GM12878 (cell line): ENCODE measurements around the gene POMC. TPM values are rescaled to one million over a fixed set of nuclear protein-coding genes. Genes with fewer than 3 reads are reported as not detected.
A peak's percentile ranks its signal among the peaks of the same experiment; 100 is the strongest.

ENCODE experiments used
- ATAC-seq: fragments of 200-7000 bp; cut with Tn5 transposase; 3 replicates; pipeline ENCODE4 v1.9.1; 2020; ENCODE audit warnings: mild to moderate bottlenecking, moderate library complexity
- BruUV-seq: library from RNA; stranded (reverse); fragments of 400-500 nt; replicated peaks from 2 replicates; lab custom pipeline; 2021; lab: Mats Ljungman, UMichigan
- CTCF ChIA-PET: fragments of 300-600 bp; sonication (Branson Sonifier 250); formaldehyde crosslinking; extraction: SDS; loops from one replicate; lab custom pipeline; 2021; ENCODE audit warnings: inconsistent platforms; lab: Yijun Ruan, JAX
- POLR2A ChIA-PET: fragments of 350-600 bp; formaldehyde crosslinking; extraction: SDS; loops from one replicate; lab custom pipeline; 2021; ENCODE audit warnings: inconsistent platforms; lab: Charles Lee
- RAD21 ChIA-PET: fragments of 300-600 bp; sonication (Branson Sonifier 250); formaldehyde crosslinking; loops from one replicate; lab custom pipeline; 2023; ENCODE audit warnings: antibody characterized with exemption; ENCODE audit not compliant: unreplicated experiment; lab: Charles Lee
- SMC1A ChIA-PET: fragments of 300-600 bp; sonication (Branson Sonifier 250); formaldehyde crosslinking; loops from one replicate; lab custom pipeline; 2023; ENCODE audit not compliant: unreplicated experiment, uncharacterized antibody; lab: Charles Lee
- DNase-seq: peaks from one replicate; pipeline ENCODE4 v3.0.0-alpha.2; 2011; ENCODE audit warnings: low read depth, low spot score
- FAIRE-seq: peaks from 3 replicates; lab custom pipeline; 2011; peaks lifted over from hg19 to GRCh38; lab: Jason Lieb, UNC
- H2AFZ ChIP-seq: 2 replicates; pipeline ENCODE4 v1.6.0; 2011; ENCODE audit warnings: low read depth, low read length, control low read depth; ENCODE audit not compliant: control insufficient read depth
- H3K27ac ChIP-seq: 2 replicates; pipeline ENCODE4 v1.5.1; 2011; ENCODE audit warnings: control low read depth; ENCODE audit not compliant: control insufficient read depth, insufficient read depth
- H3K27me3 ChIP-seq, 2 experiments: replicated peaks in 1 of 2; 2 replicates each; pipeline versions ENCODE4 v1.6.0 to v1.6.1; 2011; ENCODE audit warnings: low read length in 1 of 2; ENCODE audit not compliant: control insufficient read depth in 2 of 2, insufficient read depth in 2 of 2
- H3K36me3 ChIP-seq, 2 experiments: 2 replicates each; pipeline ENCODE4 v1.5.1; 2011; ENCODE audit warnings: low read length in 1 of 2; ENCODE audit not compliant: control insufficient read depth in 2 of 2, insufficient read depth in 2 of 2
- H3K4me1 ChIP-seq: 2 replicates; pipeline ENCODE4 v1.6.1; 2011; ENCODE audit warnings: mild to moderate bottlenecking, low read length, moderate library complexity, mixed read lengths; ENCODE audit not compliant: control insufficient read depth, insufficient read depth
- H3K4me2 ChIP-seq: 2 replicates; pipeline ENCODE4 v1.6.0; 2011; ENCODE audit warnings: control low read depth; ENCODE audit not compliant: control insufficient read depth, insufficient read depth
- H3K4me3 ChIP-seq: fragments of 200-600 bp; sonication (generic); 2 replicates; pipeline ENCODE4 v1.5.1; 2016
- H3K79me2 ChIP-seq: 2 replicates; pipeline ENCODE4 v1.6.0; 2011; ENCODE audit warnings: low read length; ENCODE audit not compliant: control insufficient read depth, insufficient read depth
- H3K9ac ChIP-seq: 2 replicates; pipeline ENCODE4 v1.8.0; 2011; ENCODE audit warnings: low read length, control low read depth, mixed read lengths; ENCODE audit not compliant: control insufficient read depth, insufficient read depth
- H3K9me3 ChIP-seq: replicated peaks from 3 replicates; pipeline ENCODE4 v1.5.1; 2011; ENCODE audit warnings: mild to moderate bottlenecking, low read length; ENCODE audit not compliant: control insufficient read depth, insufficient read depth
- H4K20me1 ChIP-seq: 2 replicates; pipeline ENCODE4 v1.6.0; 2011; ENCODE audit not compliant: control insufficient read depth, insufficient read depth
- BCL11A ChIP-seq: IDR thresholded peaks from 2 replicates; pipeline ENCODE4 v1.6.1; 2011; ENCODE audit warnings: low read depth, low read length
- CBX5 ChIP-seq: sonication (generic); IDR thresholded peaks from 2 replicates; pipeline ENCODE4 v1.6.1; 2016; ENCODE audit warnings: low read depth, moderate library complexity, mild to moderate bottlenecking, inconsistent platforms
- CEBPB ChIP-seq, 2 experiments: fragments of 150-350 bp in 1 of 2; IDR thresholded peaks; 2 replicates each; pipeline ENCODE4 v1.6.1; 2012 to 2014; ENCODE audit warnings: low read depth in 2 of 2, low read length in 2 of 2, borderline replicate concordance in 1 of 2, inconsistent platforms in 1 of 2
- CREB1 ChIP-seq: IDR thresholded peaks from 2 replicates; pipeline ENCODE4 v1.6.1; 2012; ENCODE audit warnings: low read depth, mild to moderate bottlenecking, inconsistent platforms
- E2F4 ChIP-seq: IDR thresholded peaks from 2 replicates; pipeline ENCODE4 v1.6.1; 2012; ENCODE audit warnings: low read depth, low read length, improper control_type of control experiment
- LARP7 ChIP-seq: fragments of 450-650 bp; IDR thresholded peaks from 2 replicates; pipeline ENCODE4 v1.6.1; 2017; ENCODE audit warnings: mild to moderate bottlenecking
- MYC ChIP-seq: IDR thresholded peaks from 2 replicates; pipeline ENCODE4 v1.6.1; 2011; ENCODE audit warnings: mild to moderate bottlenecking, low read length, moderate library complexity, inconsistent platforms; ENCODE audit not compliant: insufficient read depth, insufficient replicate concordance, insufficient read length, severe bottlenecking
- NR2C1 ChIP-seq: fragments of 450-650 bp; IDR thresholded peaks from 2 replicates; pipeline ENCODE4 v1.6.1; 2017; ENCODE audit warnings: antibody characterized with exemption, mild to moderate bottlenecking, moderate library complexity
- NR2C2 ChIP-seq: IDR thresholded peaks from 2 replicates; pipeline ENCODE4 v1.6.1; 2011; ENCODE audit warnings: borderline replicate concordance, low read depth; ENCODE audit not compliant: control insufficient read depth, insufficient read length
- NR2F1 ChIP-seq: fragments of 450-650 bp; conservative IDR thresholded peaks from 2 replicates; pipeline ENCODE4 v1.6.1; 2017; ENCODE audit warnings: mild to moderate bottlenecking
- RUNX3 ChIP-seq: IDR thresholded peaks from 2 replicates; pipeline ENCODE4 v1.6.1; 2012; ENCODE audit warnings: low read length, inconsistent platforms
- SPI1 ChIP-seq: IDR thresholded peaks from 2 replicates; pipeline ENCODE4 v1.6.1; 2011; ENCODE audit warnings: low read depth, mild to moderate bottlenecking, low read length, moderate library complexity, borderline replicate concordance; ENCODE audit not compliant: insufficient read depth
- WGBS: methylation state at CpG from one replicate; pipeline ENCODE4 v1.1.6; 2016; ENCODE audit warnings: low lambda C conversion rate; ENCODE audit not compliant: insufficient replicate concordance, insufficient coverage; ENCODE audit errors: missing lambda C conversion rate; 5-methylcytosine and 5-hydroxymethylcytosine counted together
- in situ Hi-C: fragments of 300-500 bp; cut with MboI; formaldehyde crosslinking; loops from 9 replicates; pipeline ENCODE4 v1.14.3; 2018; ENCODE audit warnings: mixed read lengths
- intact Hi-C: fragments of 100-400 bp; cut with micrococcal nuclease; formaldehyde crosslinking; loops from one replicate; pipeline ENCODE4 v1.14.2; 2022; ENCODE audit not compliant: unreplicated experiment
- polyA plus RNA-seq, 11 experiments: library from polyadenylated mRNA; depleted of rRNA in 4 of 11; unstranded in 6 of 11; stranded (reverse) in 5 of 11; fragments of >200 nt; fragmentation: Nextera tagmentation in 4 of 11; fragmentation: Illumina TruSeq in 1 of 11; extraction: Ambion mirVana in 4 of 11; extraction: Trizol in 1 of 11; gene quantifications; 1 replicate in 1 of 11; 2 replicates in 10 of 11; pipeline versions ENCODE4 v1.2.1 to v1.2.3, GENCODE V29; 2011 to 2016; ENCODE audit warnings: inconsistent platforms in 2 of 11, missing spikeins in 2 of 11, low read depth in 1 of 11
- total RNA-seq, 4 experiments: library from RNA; depleted of rRNA in 3 of 4; stranded (reverse); fragments of >200 nt in 3 of 4; fragmentation: Illumina TruSeq in 1 of 4; extraction: Trizol in 1 of 4; gene quantifications; 2 replicates each; pipeline versions ENCODE4 v1.2.1 to v1.2.3, GENCODE V29; 2013 to 2021

The POMC gene
- total and polyA plus RNA-seq, 10 of the 15 experiments (the other 5 are each of a cell fraction or from before 2014, with no cell fraction given) = 0.05 to 14.7 (median 6.8) TPM; not detected in 1

GRCh38 chr2:25202275-25202674 is 33.9 kb upstream of the POMC start:
- WGBS = 65% methylated on average over 11 of the region's 11 CpGs
- CTCF ChIA-PET = interaction anchor here (7.1 kb wide), 1 partner anchor 25 kb away, joined by 36 read pairs; no protein-coding TSS in a partner anchor
- SMC1A ChIA-PET = no interaction called here

DNA sequence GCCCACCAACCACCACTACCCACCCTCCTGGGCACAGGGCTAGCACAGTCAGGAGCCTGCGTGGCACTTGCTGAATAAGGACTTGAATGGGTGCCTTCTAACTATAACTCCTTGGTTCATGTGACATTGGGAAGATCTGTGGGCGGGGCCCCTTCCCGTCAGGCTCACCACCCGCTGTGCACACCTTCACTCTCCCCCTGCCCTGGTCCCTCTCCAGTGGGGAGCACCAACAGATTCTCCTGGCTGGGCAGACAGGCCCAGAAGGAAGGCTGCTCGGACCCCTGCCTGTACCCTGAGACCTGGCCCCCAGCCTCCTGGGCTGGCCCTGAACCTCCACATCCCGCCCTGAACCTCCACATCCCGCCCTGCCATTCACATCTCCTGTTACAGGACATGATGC is 33.4 kb upstream of the POMC start:
- BruUV-seq = no TSS peak
- SMC1A ChIA-PET = no interaction called here
- WGBS = 100% methylated on average over 7 of the region's 7 CpGs
- no peak for DNase-seq
- Histone ChIP-seq H4K20me1 (no peaks in the 10 kb centered on the region), H2AFZ (no peak overlapping the region), H3K36me3 (no peaks in the 10 kb centered on the region), H3K9me3 (no peaks in the 10 kb centered on the region), H3K4me2 (no peak overlapping the region), H3K4me1 (peaks cover 10% of the 10 kb centered on the region), H3K27ac (no peak overlapping the region), H3K79me2 (no peaks in the 10 kb centered on the region), H3K27me3 (no peaks in the 10 kb centered on the region), H3K4me3 (no peak overlapping the region), H3K9ac (no peak overlapping the region)
- FAIRE-seq = no peak
- intact Hi-C loops = no loop called here
- RAD21 ChIA-PET = no interaction called here
- POLR2A ChIA-PET = interaction anchor here (0.5 kb wide), 1 partner anchor 9 kb away, joined by 7 read pairs; no protein-coding TSS in a partner anchor
- no peak for ATAC-seq
- in situ Hi-C loops = no loop called here
- CTCF ChIA-PET = interaction anchor here (7.1 kb wide), 1 partner anchor 25 kb away, joined by 36 read pairs; no protein-coding TSS in a partner anchor
- TF ChIP-seq CREB1 (no peak), NR2C2 (no peak), NR2F1 (no peak), NR2C1 (no peak), MYC (no peak), SPI1 (no peak), LARP7 (no peak), BCL11A (no peak), E2F4 (no peak), CEBPB (IDR thresholded peaks at IDR 0.05; ENCODE audit: borderline replicate concordance in 1 of 2, low read depth in 2 of 2, low read length in 2 of 2) (no peak), CBX5 (no peak)

More at GRCh38 chr2:25202275-25202674, 33.9 kb upstream of the POMC start:
- ATAC-seq = no peak
- Histone ChIP-seq H4K20me1 (no peaks in the 10 kb centered on the region), H3K36me3 (no peaks in the 10 kb centered on the region), H2AFZ (peak overlapping the region; percentile 35), H3K4me1 (peaks cover 13% of the 10 kb centered on the region), H3K27ac (no peak overlapping the region), H3K79me2 (no peaks in the 10 kb centered on the region), H3K9me3 (no peaks in the 10 kb centered on the region), H3K27me3 (no peaks in the 10 kb centered on the region), H3K9ac (no peak overlapping the region), H3K4me3 (no peak overlapping the region), H3K4me2 (no peak overlapping the region)
- ChIA-PET RAD21 (no interaction called here), POLR2A (interaction anchor here (0.5 to 0.6 kb wide), 3 partner anchors 8 to 846 kb away, joined by 3 read pairs; no protein-coding TSS in a partner anchor)
- FAIRE-seq = no peak
- BruUV-seq = no TSS peak
- no peak for DNase-seq
- in situ Hi-C loops = no loop called here
- intact Hi-C loops = no loop called here
- TF ChIP-seq RUNX3 (peak; percentile 20; the same call in 1 of the 2 replicates), E2F4 (no peak)
